MCF 10A (cell line): ENCODE data around the gene CACNB4. TPM values are rescaled to one million over a fixed set of nuclear protein-coding genes. Genes with fewer than 3 reads are reported as not detected.
"Not testable (repeated sequence)": the region's sequence is repeated elsewhere in the genome, so short reads cannot be mapped to it uniquely, and the experiment has no call there.

Experiments used
- BruUV-seq: library from RNA; stranded (reverse); fragments of 400-500 nt; replicated peaks from 2 replicates; lab custom pipeline; 2021; lab: Mats Ljungman, UMichigan
- CTCF ChIA-PET: fragments of 300-600 bp; sonication (Branson Sonifier 250); formaldehyde crosslinking; extraction: SDS; loops from one replicate; lab custom pipeline; 2021; ENCODE audit warnings: antibody characterized with exemption, inconsistent platforms; lab: Yijun Ruan, JAX
- POLR2A ChIA-PET: fragments of 300-600, 350-650 bp; sonication (Branson Sonifier 250); formaldehyde crosslinking; extraction: SDS; loops from one replicate; lab custom pipeline; 2020; ENCODE audit warnings: antibody characterized with exemption, inconsistent platforms; lab: Yijun Ruan, JAX
- DNase-seq: peaks from one replicate; pipeline ENCODE4 v3.0.0-alpha.2; 2018; ENCODE audit not compliant: unreplicated experiment
- H3K27ac Mint-ChIP-seq: one replicate; pipeline ENCODE4 v1.8.0; 2022; ENCODE audit warnings: mild to moderate bottlenecking, low read depth, mixed read lengths; ENCODE audit not compliant: unreplicated experiment
- H3K27me3 Mint-ChIP-seq: one replicate; pipeline ENCODE4 v1.8.0; 2022; ENCODE audit warnings: mixed read lengths; ENCODE audit not compliant: insufficient read depth, unreplicated experiment
- H3K36me3 Mint-ChIP-seq: one replicate; pipeline ENCODE4 v1.8.0; 2022; ENCODE audit warnings: mild to moderate bottlenecking, moderate library complexity, mixed read lengths; ENCODE audit not compliant: insufficient read depth, unreplicated experiment
- H3K4me1 Mint-ChIP-seq: one replicate; pipeline ENCODE4 v1.8.0; 2022; ENCODE audit warnings: mixed read lengths; ENCODE audit not compliant: insufficient read depth, unreplicated experiment
- H3K4me3 Mint-ChIP-seq: one replicate; pipeline ENCODE4 v1.8.0; 2022; ENCODE audit warnings: mild to moderate bottlenecking, moderate library complexity, mixed read lengths; ENCODE audit not compliant: unreplicated experiment
- H3K9me3 Mint-ChIP-seq: one replicate; pipeline ENCODE4 v1.8.0; 2022; ENCODE audit warnings: mixed read lengths; ENCODE audit not compliant: unreplicated experiment
- CTCF ChIP-seq: fragments of 200-600 bp; IDR thresholded peaks from one replicate; pipeline ENCODE4 v1.8.0; 2022; ENCODE audit warnings: antibody characterized with exemption, mild to moderate bottlenecking; ENCODE audit not compliant: unreplicated experiment
- intact Hi-C: fragments of 100-400 bp; cut with micrococcal nuclease; formaldehyde crosslinking; loops from 2 replicates; pipeline ENCODE4 v1.14.1; 2022
- total RNA-seq: library from RNA; stranded (reverse); gene quantifications from 2 replicates; pipeline ENCODE4 v1.2.3, GENCODE V29; 2022

CACNB4 gene
- total RNA-seq, 1 experiment from 2014 or later, result 0.49 TPM

- TF ChIP-seq CTCF, result peak; percentile 74
- Mint-ChIP-seq H3K4me3 (no peak overlapping the region), H3K36me3 (no peaks in the 10 kb centered on the region), H3K27me3 (peaks cover 11% of the 10 kb centered on the region), H3K4me1 (peaks cover 1% of the 10 kb centered on the region), H3K27ac (no peak overlapping the region), H3K9me3 (no peaks in the 10 kb centered on the region)
- ChIA-PET POLR2A (interaction anchor here (0.7 kb wide), 1 partner anchor 40 kb away, joined by 3 read pairs; no protein-coding TSS in a partner anchor), CTCF (interaction anchor here (0.5 to 2.4 kb wide), 37 partner anchors 10 to 495 kb away, joined by 3 to 16 read pairs (median 4); no protein-coding TSS in a partner anchor)
- BruUV-seq, result no TSS peak
- DNase-seq, result peak; percentile 75
- intact Hi-C loops, result no loop called here
Measured at GRCh38 chr2:151999053-151999452, 99.8 kb downstream of the CACNB4 start.

- no peak overlapping the region for H3K27ac Mint-ChIP-seq
- no peak for DNase-seq
- H3K36me3 Mint-ChIP-seq, result no peaks in the 10 kb centered on the region
- H3K4me1 Mint-ChIP-seq, result no peaks in the 10 kb centered on the region
- ChIA-PET CTCF (interaction anchor here (0.6 to 1.7 kb wide), 10 partner anchors 8 to 170 kb away, joined by 3 to 7 read pairs (median 3); no protein-coding TSS in a partner anchor), POLR2A (interaction anchor here (0.6 to 1.4 kb wide), 2 partner anchors 169 to 176 kb away, joined by 3 read pairs; partner anchors contain the start of gene ARL5A)
- TF ChIP-seq CTCF, result no peak
- no peaks in the 10 kb centered on the region for H3K9me3 Mint-ChIP-seq
- intact Hi-C loops, result no loop called here
- no peak overlapping the region for H3K4me3 Mint-ChIP-seq
- no TSS peak for BruUV-seq
- peaks cover 11% of the 10 kb centered on the region for H3K27me3 Mint-ChIP-seq
Measured at GRCh38 chr2:151996243-151997003, 102.4 kb downstream of the CACNB4 start.

- H3K36me3 Mint-ChIP-seq, result no peaks in the 10 kb centered on the region
- no peaks in the 10 kb centered on the region for H3K4me1 Mint-ChIP-seq
- ChIA-PET CTCF (interaction anchor here (1.1 to 1.4 kb wide), 3 partner anchors 9 to 30 kb away, joined by 3 to 7 read pairs (median 5); no protein-coding TSS in a partner anchor), POLR2A (interaction anchor here (0.7 kb wide), 2 partner anchors 61 to 165 kb away, joined by 3 to 4 read pairs; no protein-coding TSS in a partner anchor)
- no peak for DNase-seq
- no TSS peak for BruUV-seq
- no peak overlapping the region for H3K4me3 Mint-ChIP-seq
- H3K27ac Mint-ChIP-seq, result no peak overlapping the region
- H3K9me3 Mint-ChIP-seq, result no peaks in the 10 kb centered on the region
- peaks cover 11% of the 10 kb centered on the region for H3K27me3 Mint-ChIP-seq
- intact Hi-C loops, result no loop called here
- TF ChIP-seq CTCF, result no peak
Measured at GRCh38 chr2:151995161-151995557, 103.7 kb downstream of the CACNB4 start.

- intact Hi-C loops, DNase-seq, H3K27ac Mint-ChIP-seq, H3K9me3 Mint-ChIP-seq, BruUV-seq, H3K36me3 Mint-ChIP-seq, H3K4me1 Mint-ChIP-seq, H3K4me3 Mint-ChIP-seq: not testable (repeated sequence)
- peaks cover 11% of the 10 kb centered on the region for H3K27me3 Mint-ChIP-seq
- CTCF ChIA-PET, result interaction anchor here (0.7 to 1.1 kb wide), 4 partner anchors 31 to 1093 kb away, joined by 3 to 5 read pairs (median 3); no protein-coding TSS in a partner anchor
- POLR2A ChIA-PET, result interaction anchor here (1.0 kb wide), 1 partner anchor 137 kb away, joined by 3 read pairs; no protein-coding TSS in a partner anchor
Measured at GRCh38 chr2:151994178-151994577, 104.7 kb downstream of the CACNB4 start.
